ENCODE measurements around the gene CSF2RB. TPM values are rescaled to one million over a fixed set of nuclear protein-coding genes. Genes with fewer than 3 reads are reported as not detected.
"Not testable (repeated sequence)": the region's sequence is repeated elsewhere in the genome, so short reads cannot be mapped to it uniquely, and the experiment has no call there.

Gene CSF2RB
- total RNA-seq, 2 experiments from 2014 or later, result 0.58 to 0.67 TPM

DNA sequence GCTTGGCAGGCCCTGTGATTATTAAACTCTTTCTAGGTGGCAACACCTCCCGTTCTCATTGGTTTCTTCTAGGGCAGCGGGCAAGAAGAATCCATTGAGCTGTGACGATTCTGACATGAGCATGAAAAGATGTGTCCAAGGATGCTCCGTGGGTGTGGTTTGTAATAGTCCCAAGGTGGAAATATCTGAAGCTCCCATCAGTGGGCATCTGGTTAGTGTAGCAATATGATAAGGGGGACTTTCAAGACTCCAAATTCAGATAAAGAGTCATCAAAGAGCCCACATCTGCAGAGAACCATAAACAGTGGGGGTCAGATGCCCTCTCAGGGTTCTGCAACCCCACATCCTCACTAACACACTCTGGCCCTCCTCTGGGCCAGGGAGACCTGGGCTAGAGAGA, 63.2 kb downstream of the CSF2RB start:
- Mint-ChIP-seq H3K27ac (no peak overlapping the region), H3K4me1 (peaks cover 9% of the 10 kb centered on the region), H3K36me3 (ENCODE audit: low read depth) (no peaks in the 10 kb centered on the region), H3K9me3 (no peaks in the 10 kb centered on the region), H3K27me3 (peaks cover 9% of the 10 kb centered on the region), H3K4me3 (peak overlapping the region; percentile 69)
- CTCF ChIA-PET, result interaction anchor here (0.7 to 3.4 kb wide), 25 partner anchors 8 to 431 kb away, joined by 3 to 22 read pairs (median 5); partner anchors contain the start of genes IFT27 and NCF4
- no peak for DNase-seq
- POLR2A ChIA-PET, result interaction anchor here (1.2 kb wide), 1 partner anchor 200 kb away, joined by 6 read pairs; the partner anchor contains the start of gene IFT27

DNA sequence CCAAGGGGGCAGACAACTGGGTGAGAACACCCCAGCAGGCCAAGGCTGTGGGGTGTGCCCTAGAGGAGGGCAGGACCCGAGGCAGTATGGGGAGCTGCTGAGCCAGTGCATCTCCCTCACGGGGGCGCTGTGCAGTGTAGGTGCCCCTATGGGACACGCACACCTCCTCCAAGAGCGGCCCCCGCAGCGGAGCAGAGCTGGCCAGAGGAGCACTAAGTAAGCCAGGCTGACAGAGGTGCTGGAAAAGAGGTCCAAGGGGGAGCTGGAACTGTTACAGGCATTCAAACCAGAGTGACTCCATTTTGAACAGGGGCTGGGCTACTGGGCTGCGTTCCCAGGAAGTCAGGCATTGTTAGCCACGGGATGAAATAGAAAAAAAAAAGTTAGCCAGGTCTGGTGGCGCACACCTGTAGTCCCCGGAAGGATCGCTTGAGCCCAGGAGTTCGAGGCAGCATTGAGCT, 64.0 kb downstream of the CSF2RB start:
- H3K4me1 Mint-ChIP-seq, result peaks cover 9% of the 10 kb centered on the region
- peaks cover 7% of the 10 kb centered on the region for H3K27me3 Mint-ChIP-seq
- peak overlapping the region; percentile 69 for H3K4me3 Mint-ChIP-seq
- no peaks in the 10 kb centered on the region for H3K9me3 Mint-ChIP-seq
- no peaks in the 10 kb centered on the region for H3K36me3 Mint-ChIP-seq (ENCODE audit: low read depth)
- CTCF ChIA-PET, result interaction anchor here (0.6 to 3.4 kb wide), 43 partner anchors 9 to 590 kb away, joined by 3 to 22 read pairs (median 4); partner anchors contain the start of genes IFT27 and NCF4
- DNase-seq, result peak; percentile 63
- H3K27ac Mint-ChIP-seq, result peak overlapping the region; percentile 85
- POLR2A ChIA-PET, result interaction anchor here (0.6 to 1.2 kb wide), 2 partner anchors 173 to 201 kb away, joined by 5 to 6 read pairs; partner anchors contain the start of gene IFT27

DNA sequence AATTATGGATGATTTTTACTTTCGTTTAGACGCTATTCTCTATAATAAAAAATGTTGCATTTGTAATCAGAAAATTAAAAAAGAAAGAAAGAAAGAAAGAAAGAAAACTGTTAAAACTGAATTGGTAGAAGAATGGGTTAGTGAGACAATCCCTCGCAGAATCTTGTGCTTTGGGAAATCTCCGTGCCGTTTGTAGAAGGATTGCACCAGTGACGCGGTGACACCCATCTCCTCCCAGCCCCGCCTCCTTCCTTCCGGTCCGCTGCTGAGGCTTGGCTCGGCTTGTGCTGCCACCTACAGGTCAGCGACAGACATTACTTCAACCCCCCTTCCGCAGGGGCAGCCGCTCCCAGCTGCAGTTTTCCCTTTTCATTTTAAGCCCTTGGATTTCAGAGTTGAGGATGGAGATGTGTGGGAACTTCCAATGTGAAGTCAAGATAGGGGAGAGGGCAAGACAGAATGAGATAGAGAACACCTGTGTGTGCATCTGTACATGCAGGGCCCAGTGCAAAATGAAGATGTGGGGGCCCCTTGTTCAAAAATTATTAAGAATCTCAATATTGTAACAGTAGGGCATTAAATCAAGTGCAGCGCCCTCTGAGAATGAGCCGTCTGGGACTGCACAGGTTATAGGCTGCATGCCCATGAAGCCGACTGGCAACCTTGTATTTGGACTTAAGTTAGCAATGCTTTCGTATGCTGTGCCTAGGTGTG, 64.7 kb downstream of the CSF2RB start:
- CTCF ChIA-PET, result interaction anchor here (0.6 to 3.4 kb wide), 41 partner anchors 8 to 589 kb away, joined by 3 to 22 read pairs (median 4); partner anchors contain the start of genes IFT27, MPST, NCF4 and TST
- peak overlapping the region; percentile 69 for H3K4me3 Mint-ChIP-seq
- peaks cover 9% of the 10 kb centered on the region for H3K4me1 Mint-ChIP-seq
- H3K36me3 Mint-ChIP-seq (ENCODE audit: low read depth), result no peaks in the 10 kb centered on the region
- POLR2A ChIA-PET, result no interaction called here
- H3K27me3 Mint-ChIP-seq, result peaks cover 7% of the 10 kb centered on the region
- DNase-seq, result peak; percentile 93
- H3K27ac Mint-ChIP-seq, result peak overlapping the region; percentile 85
- no peaks in the 10 kb centered on the region for H3K9me3 Mint-ChIP-seq

DNA sequence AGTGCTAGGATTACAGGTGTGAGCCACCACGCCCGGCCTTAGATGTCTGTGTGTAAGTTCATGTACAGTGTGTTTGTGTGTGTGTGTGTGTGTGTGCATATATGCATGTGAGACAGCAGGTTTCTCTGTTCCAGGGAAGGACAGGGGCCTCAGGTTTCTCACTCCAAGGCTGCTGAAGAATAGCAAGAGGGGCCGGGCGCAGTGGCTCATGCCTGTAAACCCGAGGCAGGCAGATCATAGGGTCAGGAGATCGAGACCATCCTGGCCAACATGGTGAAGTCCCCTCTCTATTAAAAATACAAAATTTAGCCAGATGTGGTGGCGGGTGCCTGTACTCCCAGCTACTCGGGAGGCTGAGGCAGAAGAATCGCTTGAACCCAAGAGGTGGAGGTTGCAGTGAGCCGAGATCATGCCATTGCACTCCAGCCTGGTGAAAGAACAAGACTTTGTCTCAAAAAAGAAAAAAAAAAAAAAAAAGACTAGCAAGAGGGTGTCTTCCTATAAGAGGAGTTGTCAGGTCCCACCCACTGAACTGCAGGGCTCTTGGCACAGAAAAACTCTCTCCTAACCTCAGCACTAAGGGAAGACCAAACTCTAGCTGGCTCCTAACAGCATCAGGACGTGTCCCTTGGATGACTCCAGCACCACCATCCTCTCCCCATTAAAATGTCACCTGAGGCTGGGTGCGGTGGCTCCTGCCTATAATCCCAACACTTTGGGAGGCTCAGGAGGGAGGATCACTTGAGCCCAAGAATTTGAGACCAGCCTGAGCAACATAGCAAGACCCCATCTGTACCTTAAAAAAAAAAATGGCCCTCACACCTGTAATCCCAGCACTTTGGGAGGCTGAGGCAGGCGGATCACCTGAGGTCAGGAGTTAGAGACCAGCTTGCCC, 65.8 kb downstream of the CSF2RB start:
- peaks cover 7% of the 10 kb centered on the region for H3K27me3 Mint-ChIP-seq
- no peak overlapping the region for H3K4me3 Mint-ChIP-seq
- peaks cover 9% of the 10 kb centered on the region for H3K4me1 Mint-ChIP-seq
- no peak for DNase-seq
- ChIA-PET POLR2A (no interaction called here), CTCF (interaction anchor here (1.1 to 3.3 kb wide), 6 partner anchors 19 to 221 kb away, joined by 3 to 15 read pairs (median 8); partner anchors contain the start of genes MPST and TST)
- no peak overlapping the region for H3K27ac Mint-ChIP-seq
- no peaks in the 10 kb centered on the region for H3K36me3 Mint-ChIP-seq (ENCODE audit: low read depth)
- H3K9me3 Mint-ChIP-seq, result no peaks in the 10 kb centered on the region

DNA sequence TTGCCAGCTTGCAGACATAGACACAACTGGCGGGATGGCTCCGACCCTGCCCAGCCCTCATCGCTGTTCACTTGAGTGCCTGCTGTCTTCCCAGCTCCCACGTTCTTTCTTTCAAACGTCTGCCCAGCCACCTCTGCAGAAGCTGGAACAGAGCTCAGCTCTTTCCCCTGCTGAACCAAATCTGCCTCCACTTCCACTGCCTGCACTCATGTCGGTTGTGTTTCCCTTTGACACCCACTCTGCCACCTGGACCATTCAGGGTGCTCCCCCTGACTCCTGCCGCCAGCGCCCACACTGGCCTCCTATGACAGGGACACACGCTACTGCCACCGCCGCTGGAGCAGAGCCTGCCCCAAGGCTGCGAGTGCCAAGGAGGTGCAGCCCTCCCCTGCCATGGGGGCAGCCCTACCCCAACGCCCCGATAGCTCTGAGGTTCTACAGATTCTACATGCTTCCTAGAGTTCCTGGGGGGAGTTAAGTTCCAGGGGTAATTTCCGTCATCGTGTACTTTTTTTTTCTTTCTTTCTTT, 67.9 kb downstream of the CSF2RB start:
- H3K9me3 Mint-ChIP-seq, result peaks cover 12% of the 10 kb centered on the region
- CTCF ChIA-PET, result interaction anchor here (0.7 to 3.2 kb wide), 4 partner anchors 17 to 199 kb away, joined by 3 to 14 read pairs (median 5); no protein-coding TSS in a partner anchor
- no peak overlapping the region for H3K4me3 Mint-ChIP-seq
- POLR2A ChIA-PET, result no interaction called here
- H3K27me3 Mint-ChIP-seq, result peaks cover 5% of the 10 kb centered on the region
- peaks cover 4% of the 10 kb centered on the region for H3K36me3 Mint-ChIP-seq (ENCODE audit: low read depth)
- no peak for DNase-seq
- H3K4me1 Mint-ChIP-seq, result peaks cover 9% of the 10 kb centered on the region
- H3K27ac Mint-ChIP-seq, result peak overlapping the region; percentile 0

DNA sequence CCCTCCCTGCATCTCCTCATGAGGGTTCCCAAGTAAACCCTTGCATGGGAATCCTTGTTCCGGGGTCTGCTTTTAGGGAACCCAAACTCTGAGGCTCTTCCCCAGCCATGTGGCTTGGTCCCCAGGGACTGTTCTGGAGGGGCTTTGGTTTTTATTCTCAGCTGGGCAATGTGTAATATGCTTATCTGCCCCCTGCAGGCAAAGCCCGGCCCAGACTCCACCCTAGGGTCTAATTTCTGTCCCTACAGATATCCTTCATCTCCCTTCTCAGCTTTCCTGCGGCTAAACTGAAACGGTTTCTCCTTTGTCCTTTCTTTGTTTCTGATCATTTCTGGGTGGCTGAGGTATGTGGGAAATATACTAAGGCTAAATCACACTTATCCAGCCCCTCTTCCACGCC, 68.7 kb downstream of the CSF2RB start:
- CTCF ChIA-PET, result interaction anchor here (1.2 to 3.2 kb wide), 4 partner anchors 56 to 200 kb away, joined by 4 to 14 read pairs (median 6); no protein-coding TSS in a partner anchor
- H3K36me3 Mint-ChIP-seq (ENCODE audit: low read depth), result peaks cover 5% of the 10 kb centered on the region
- peaks cover 2% of the 10 kb centered on the region for H3K27me3 Mint-ChIP-seq
- peaks cover 18% of the 10 kb centered on the region for H3K9me3 Mint-ChIP-seq
- POLR2A ChIA-PET, result no interaction called here
- H3K4me3 Mint-ChIP-seq, result no peak overlapping the region
- no peak for DNase-seq
- H3K4me1 Mint-ChIP-seq, result peaks cover 9% of the 10 kb centered on the region
- no peak overlapping the region for H3K27ac Mint-ChIP-seq

DNA sequence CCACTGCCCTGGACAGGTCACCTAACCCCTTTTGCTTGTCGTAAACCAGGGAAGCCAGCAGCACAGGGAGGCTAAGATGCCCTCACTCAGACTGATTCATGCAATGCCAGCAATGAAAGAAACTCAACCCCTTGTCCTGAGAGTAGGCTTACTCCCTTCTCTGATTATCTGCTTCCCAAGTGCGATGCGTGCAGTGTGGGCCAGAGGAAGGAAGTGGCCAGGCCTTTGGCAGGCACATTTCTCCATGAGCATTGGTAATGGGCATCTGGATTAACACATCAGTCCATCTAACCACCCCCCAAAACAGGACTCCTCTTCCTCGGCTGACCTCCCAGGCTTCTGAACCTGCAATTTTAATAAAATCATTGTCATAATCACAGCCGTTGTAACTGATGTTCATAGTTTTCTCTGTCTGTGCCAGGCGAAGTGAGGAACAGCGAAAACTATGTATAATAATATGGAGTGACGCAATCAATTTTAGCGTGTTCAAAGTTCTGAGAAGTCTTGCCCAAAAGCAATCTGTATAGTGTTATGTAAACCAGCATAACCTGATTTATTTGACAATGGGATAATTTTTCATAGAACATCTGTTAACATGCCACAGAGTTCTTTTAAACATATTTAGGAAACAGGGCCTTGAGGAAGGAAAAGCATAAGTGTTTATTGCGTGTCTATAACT, 71.9 kb downstream of the CSF2RB start:
- ChIA-PET POLR2A (no interaction called here), CTCF (interaction anchor here (0.6 to 1.9 kb wide), 2 partner anchors 8 to 360 kb away, joined by 3 to 4 read pairs; no protein-coding TSS in a partner anchor)
- Mint-ChIP-seq H3K4me3 (no peak overlapping the region), H3K36me3 (ENCODE audit: low read depth) (peaks cover 5% of the 10 kb centered on the region), H3K4me1 (no peaks in the 10 kb centered on the region), H3K27me3 (peaks cover 12% of the 10 kb centered on the region), H3K9me3 (peaks cover 20% of the 10 kb centered on the region), H3K27ac (no peak overlapping the region)
- DNase-seq, result no peak

DNA sequence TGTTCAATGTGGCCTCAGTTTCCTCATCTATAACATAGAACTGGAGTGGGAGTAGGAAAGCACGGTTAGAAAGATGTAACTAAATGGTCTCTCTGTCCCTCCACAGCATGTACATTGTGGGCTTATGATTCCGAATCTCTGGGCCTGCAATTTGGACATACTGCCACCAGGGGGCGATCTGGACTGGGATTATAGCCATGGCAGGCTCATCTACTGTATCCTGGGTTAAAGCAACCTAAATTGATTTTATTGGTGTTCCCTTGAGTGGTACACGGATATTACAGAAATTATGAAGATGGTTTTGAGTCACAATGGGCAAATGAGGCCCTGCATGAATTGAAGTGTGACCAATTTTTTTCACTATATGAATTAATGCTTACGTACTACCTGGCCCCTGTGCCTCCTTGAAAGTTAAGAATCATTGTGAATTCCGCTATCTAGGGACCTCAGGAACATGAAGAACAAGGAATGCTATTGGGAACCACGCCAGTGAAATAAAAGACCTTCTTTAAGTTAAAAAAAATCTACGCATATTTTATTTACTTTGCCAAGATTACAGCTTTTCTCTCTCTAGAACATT, 72.9 kb downstream of the CSF2RB start:
- no peak overlapping the region for H3K4me3 Mint-ChIP-seq
- no peaks in the 10 kb centered on the region for H3K4me1 Mint-ChIP-seq
- DNase-seq, result peak; percentile 44
- H3K27ac Mint-ChIP-seq, result no peak overlapping the region
- H3K9me3 Mint-ChIP-seq, result peaks cover 20% of the 10 kb centered on the region
- ChIA-PET POLR2A (interaction anchor here (0.6 kb wide), 1 partner anchor 104 kb away, joined by 7 read pairs; no protein-coding TSS in a partner anchor), CTCF (interaction anchor here (1.1 to 1.9 kb wide), 2 partner anchors 9 to 20 kb away, joined by 3 to 4 read pairs; no protein-coding TSS in a partner anchor)
- H3K36me3 Mint-ChIP-seq (ENCODE audit: low read depth), result peaks cover 5% of the 10 kb centered on the region
- peaks cover 12% of the 10 kb centered on the region for H3K27me3 Mint-ChIP-seq

DNA sequence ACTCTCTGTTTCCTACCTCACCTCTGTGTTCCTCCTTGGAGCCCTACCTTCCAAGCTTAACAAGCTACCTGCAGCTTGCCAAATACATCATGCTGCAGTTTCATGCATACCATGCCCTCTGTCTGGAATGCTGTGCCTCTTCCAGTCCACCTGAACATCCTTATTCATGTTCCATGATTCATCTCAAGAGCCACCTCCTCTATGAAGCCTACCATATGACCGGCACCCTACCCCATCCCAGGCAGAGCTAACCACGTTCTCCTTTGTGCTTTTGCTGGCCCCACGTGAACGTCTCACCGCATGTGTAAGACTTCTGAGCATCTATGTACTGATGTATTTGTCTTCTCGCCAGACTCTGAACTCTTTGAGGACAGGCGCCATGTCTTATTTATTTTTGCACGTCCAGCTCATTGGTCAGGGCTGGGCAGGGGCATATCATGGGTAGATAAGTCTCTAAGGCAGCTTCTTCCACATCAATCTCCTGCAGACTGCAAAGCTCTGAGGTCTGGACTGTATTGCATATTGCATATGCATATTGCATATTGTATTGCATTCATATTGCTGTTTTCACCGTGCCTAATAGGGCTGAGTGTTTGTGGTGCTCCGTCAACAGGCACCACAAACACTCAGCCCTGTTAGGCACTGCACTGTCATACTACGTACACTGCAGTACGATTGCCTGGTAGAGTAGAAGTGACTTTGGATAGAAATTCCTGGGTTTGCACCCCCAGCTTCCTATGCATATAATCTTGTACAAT, 74.8 kb downstream of the CSF2RB start:
- ChIA-PET CTCF (interaction anchor here (2.0 kb wide), 1 partner anchor 11 kb away, joined by 9 read pairs; no protein-coding TSS in a partner anchor), POLR2A (no interaction called here)
- no peak overlapping the region for H3K4me3 Mint-ChIP-seq

DNA sequence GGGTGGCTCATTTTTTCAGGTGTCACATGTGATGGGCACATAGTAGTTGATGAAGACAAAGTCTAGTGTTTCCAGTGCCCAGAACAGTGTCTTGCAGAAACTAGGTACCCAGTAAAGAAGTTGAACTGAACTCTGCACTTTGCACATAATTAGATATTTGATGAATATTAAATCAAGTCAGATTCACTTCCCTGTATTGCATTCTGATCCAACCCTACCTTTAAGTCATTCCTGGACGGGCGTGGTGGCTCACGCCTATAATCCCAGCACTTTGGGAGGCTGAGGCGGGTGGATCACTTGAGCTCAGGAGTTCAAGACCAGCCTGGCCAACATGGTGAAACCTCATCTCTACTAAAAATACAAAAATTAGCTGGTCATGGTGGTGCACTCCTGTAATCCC, 75.6 kb downstream of the CSF2RB start:
- Mint-ChIP-seq H3K9me3 (peaks cover 20% of the 10 kb centered on the region), H3K27me3 (peaks cover 12% of the 10 kb centered on the region)
- H3K27ac Mint-ChIP-seq; H3K4me3 Mint-ChIP-seq; DNase-seq; H3K36me3 Mint-ChIP-seq (ENCODE audit: low read depth); POLR2A ChIA-PET; H3K4me1 Mint-ChIP-seq: not testable (repeated sequence)
- CTCF ChIA-PET, result interaction anchor here (2.0 kb wide), 1 partner anchor 11 kb away, joined by 9 read pairs; no protein-coding TSS in a partner anchor

More for the DNA sequence above, 74.8 kb downstream of the CSF2RB start:
- Mint-ChIP-seq H3K36me3 (ENCODE audit: low read depth) (peaks cover 5% of the 10 kb centered on the region), H3K9me3 (peaks cover 20% of the 10 kb centered on the region), H3K27me3 (peaks cover 12% of the 10 kb centered on the region), H3K27ac (no peak overlapping the region), H3K4me1 (no peaks in the 10 kb centered on the region)
- DNase-seq, result no peak
